Activated CD4-positive, alpha-beta T cell treated with anti-CD3 and anti-CD28 coated beads for 48 hours (primary cell): ENCODE measurements around the gene SMKR1.
"Not testable (repeated sequence)": the region's sequence is repeated elsewhere in the genome, so short reads cannot be mapped to it uniquely, and the experiment has no call there.

ENCODE experiments used
- DNase-seq: peaks from one replicate; pipeline ENCODE4 v3.0.0-alpha.2; 2020

SMKR1 gene

DNA sequence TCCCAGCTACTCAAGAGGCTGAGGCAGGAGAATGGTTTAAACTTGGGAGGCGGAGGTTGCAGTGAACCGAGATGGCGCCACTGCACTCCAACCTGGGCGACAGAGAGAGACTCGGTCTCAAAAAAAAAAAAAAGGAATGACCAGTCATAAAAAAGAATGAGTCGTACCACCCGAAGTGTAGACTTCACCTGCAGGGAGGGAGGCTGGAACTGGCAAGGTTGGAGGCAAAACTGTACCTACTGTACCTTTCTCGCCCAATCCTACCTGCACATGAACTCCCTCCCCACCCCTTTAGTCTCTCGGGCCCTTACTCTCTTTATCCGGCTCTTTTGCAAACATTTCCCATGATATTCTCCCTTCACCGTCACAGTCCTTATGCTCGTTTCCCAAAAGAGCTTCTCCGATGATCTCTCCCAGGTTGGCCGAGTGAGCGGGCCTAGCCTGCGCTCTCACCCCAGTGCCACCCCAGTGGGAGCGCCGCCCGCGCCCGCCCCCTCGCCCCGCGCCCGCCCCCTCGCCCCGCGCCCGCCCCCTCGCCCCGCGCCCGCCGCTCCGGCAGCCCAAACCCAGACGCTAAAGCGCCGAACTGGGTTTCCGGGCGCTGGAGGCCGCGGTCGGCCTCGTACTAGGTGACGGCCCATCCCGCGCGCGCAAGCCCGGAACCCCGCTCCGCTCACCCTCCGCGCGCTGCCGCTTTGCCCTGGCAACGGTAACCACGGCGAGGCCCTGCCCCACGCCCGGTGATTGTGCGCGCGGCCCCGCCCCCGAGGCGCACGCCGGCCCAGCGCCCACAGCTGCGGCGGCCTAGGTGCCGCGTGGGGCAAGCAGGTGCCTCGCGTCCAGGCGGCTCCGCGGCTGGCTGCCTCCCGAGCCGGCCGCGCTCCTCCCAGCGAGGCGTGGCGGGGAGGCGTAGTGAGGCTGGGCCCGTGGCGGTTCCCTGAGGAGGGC is at the start of gene SMKR1:
Gene SMKR1 (plus strand): TSS at position 772 of the 948 bp plus-strand sequence. CDS start 294 bp downstream, outside the sequence.
- peak; percentile 90 for DNase-seq

DNA sequence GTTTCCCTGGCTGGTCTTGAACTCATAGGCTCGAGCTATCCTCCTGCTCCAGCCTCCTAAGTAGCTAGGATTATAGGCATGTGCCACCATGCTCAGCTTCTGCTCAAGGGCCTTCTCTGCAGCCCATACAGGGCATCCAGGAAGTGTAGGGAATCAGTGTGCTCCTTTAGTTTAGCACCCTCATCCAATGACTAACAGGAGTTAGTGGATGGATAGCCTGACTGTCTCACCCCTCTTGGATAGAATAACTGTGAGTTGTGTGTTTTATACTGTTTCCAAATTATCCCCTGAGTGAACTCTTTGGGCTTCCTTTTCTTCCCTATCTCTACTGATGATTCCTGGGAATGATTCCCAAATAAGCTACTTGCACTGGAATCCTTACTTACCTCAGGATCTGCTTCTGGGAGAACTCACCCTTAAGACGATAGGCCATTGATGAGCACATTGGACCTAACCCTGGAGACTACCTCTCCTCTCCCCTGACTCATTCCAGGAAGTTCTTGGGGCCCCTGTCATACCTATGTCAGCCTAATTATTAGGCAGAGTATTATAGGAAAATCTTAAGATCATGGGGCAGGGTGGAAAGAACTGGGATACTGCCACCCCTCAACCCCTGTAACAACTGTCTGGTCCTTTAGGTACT is 49.6 kb upstream of the SMKR1 start:
- no peak for DNase-seq

DNA sequence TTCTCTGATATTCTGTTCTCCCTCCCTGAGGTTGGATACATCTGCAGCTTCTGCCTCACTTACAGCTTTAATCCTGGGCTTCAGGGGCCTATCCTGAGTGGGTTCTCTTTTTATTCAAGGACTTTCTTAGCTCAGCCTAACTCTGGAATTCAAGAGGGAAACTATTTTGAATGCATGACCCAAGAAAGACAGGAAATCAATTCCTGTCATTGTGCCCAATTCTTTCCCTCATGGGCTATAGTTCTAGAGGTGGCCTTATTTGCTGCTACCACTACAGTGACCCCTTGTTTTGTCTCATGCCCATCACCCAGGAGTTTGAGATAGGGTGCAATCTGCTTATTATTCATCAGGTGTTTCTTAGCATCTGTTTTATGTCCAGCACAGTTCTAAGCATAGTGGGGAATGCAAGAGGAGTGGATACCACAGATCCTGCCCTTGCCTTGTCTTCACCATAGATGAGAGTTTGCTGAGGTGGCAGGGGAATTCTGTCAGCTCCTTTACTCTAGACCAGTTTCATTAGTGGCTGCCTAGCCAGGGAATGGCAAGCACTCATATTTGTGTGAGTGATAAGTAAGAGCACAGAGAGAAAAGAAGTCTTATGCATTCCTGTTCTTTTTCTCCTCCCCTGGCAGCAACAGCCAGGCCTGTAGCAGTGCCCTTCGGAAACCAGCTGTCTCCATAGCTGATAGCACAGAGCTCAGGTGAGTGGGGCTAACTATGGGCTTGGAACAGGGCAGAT is 48.7 kb upstream of the SMKR1 start:
- DNase-seq = no peak

DNA sequence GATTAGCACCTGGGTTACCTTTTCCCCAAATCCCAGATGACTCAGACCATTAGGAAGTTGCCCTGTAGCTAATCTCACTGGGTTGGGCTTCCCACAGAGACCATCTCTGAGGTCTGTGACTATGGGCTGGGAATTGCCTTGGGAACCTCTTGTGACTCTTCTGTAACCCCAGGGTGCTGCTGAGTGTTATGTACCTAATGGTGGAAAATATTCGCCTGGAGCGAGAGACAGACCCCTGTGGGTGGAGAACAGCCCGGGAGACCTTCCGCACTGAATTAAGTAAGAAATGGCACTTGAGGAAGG is 48.1 kb upstream of the SMKR1 start:
- no peak for DNase-seq

DNA sequence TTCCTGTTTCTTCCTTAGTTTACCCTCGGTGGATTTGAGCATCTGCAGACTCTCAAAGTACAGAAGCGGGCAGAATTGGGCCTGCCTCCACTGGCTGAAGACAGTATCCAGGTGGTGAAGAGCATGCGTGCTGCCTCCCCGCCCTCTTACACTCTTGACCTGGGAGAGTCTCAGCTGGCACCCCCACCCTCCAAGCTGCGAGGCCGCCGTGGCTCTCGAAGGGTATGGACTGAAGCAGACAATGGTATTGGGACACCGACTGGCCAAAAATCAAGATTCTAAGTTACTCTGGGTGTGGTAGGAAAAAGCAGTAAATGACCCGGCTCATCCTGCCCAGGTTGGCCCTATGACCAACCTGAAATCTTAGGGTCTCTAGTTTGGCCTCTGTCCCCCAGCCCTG is 45.9 kb upstream of the SMKR1 start:
- DNase-seq = no peak

DNA sequence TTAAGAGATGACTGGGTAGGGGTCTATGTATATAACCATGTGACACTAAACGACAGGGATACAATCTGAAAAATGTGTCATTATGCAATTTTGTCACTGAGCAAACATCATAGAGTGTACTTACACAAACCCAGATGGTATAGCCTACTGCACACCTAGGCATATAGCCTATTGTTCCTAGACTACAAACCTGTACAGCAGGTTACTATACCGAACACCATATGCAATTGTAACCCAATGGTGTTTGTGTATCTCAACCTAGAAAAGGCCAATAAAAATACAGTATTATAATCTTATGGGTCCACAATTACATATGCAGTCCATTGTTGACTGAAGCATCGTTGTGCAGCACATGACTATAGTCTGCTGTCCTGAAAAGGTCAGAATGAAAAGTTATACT is 45.2 kb upstream of the SMKR1 start:
- no peak for DNase-seq

DNA sequence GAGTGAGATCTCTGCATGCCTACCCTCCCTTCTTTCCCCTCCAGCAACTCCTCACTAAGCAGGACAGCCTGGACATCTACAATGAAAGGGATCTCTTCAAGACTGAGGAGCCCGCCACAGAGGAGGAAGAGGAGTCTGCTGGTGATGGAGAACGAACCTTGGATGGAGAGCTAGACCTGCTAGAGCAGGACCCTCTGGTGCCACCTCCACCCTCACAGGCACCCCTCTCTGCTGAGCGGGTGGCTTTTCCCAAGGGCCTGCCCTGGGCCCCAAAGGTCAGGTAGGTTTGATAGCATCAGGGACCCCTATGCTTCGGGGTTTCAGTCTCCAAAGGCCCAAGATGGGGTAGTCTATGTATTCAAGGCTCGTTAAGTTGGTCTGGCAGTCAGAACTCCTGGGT is 44.2 kb upstream of the SMKR1 start:
- DNase-seq = no peak

DNA sequence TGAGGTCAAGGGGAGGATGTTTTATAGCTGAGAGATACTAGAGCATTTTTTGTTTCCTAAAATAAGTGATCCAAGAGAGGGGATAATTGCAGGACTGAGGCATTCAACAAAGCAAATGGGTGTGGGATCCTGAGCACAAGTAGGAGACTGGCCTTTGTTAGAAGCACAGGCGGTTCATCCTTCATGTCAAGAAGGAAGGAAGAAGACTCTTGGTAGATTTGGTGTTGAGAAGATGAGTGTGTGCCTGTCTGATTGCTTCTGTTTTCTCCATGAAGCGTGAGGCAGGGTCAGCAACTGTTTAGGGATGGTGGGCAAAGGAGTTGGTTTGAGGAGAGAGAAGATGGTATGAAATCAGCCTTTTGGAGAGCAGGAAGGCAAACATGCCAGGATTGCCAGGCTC is 40.5 kb upstream of the SMKR1 start:
- no peak for DNase-seq

DNA sequence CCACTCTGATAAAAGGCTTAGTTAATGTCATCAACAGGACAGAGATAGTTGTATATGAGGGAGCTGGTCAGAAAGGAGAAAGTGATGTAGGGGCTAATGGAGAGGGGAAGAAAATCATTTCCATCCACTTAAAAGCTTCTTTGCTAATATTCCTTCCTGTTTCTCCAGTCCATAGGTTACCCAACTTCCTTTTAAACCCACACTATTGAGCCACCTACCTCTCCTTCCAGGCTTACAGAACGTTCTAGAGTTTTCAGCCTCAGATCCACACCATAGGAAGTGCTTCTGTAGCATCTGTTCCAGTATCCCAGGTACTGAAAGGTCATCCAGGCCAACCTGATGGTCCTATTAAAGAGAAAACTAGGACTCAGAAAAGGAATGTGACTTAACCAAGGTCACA is 39.9 kb upstream of the SMKR1 start:
- DNase-seq = no peak

DNA sequence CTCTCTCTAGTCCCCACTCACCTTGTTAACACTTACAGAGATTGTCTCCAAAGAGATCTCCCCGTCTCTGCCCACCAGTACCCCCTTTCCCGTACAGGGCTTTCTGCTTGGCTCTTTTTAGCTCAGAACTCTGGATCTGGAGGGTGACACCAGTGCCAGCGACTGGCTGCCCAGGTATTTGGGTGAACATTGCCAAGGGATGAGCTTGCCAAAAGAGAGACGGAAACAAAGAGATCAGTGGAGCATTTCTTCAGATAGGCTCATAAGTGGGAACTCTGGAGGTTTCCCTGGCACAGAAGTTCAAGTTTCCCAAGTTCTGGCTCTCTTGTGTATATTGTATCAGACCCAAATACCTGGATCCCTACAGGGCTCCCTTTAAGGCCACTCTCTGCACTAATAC is 38.1 kb upstream of the SMKR1 start:
- no peak for DNase-seq

DNA sequence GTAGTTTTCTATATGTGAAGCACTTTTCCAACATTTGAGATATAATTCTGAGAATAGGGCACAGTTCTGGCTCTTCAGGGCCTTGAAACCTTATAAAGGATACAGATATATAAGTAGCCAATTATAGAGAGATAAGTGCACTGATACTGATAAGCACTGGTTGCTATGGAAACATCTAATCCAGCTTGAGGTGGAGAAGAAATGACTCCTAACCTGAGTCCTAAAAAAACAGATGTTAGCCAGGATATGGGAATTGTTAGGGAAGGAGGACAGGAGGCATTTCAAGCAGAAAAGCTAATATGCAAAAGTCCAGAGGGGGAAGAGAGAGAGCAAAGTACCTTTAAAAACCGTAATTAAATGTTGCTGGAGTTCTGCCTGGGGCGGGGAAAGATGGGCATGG is 37.3 kb upstream of the SMKR1 start:
- DNase-seq = no peak

DNA sequence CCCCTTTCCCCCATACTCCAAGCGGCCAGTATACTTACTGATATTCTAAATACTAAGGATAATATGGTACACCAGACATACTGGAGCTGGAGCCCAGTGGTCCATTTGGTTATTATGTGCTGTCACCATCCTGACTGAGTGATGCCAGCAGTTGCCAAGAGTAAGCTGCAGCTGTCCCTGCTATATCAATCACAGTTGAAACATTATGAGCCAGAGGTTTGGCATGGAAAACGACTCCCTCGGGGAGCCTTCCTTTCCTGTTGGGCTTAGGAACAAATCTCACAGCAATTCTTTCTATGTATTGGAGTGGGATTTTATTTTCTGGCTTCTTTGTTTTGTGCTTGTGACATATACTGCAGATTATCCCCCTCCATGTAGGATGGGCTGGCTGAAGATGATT is 35.5 kb upstream of the SMKR1 start:
- DNase-seq = no peak

DNA sequence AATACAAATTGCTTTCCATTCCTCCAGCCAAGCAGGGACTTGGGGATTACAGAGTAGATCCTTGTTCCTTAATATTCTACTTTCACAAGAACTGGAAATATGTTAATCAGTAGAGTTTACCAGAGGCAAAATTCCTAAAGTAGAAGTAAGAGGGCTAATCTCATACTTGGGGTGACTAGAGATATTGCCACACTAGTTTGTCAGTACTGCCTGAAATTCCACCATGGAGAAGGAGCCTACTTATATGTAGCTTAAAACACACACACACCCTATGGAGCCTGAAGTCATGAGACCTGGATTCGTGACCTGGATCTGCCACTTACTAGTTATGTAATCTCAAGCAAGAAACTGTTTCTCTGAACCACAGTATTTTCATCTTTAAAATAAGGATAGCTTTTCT is 34.2 kb upstream of the SMKR1 start:
- DNase-seq = no peak

DNA sequence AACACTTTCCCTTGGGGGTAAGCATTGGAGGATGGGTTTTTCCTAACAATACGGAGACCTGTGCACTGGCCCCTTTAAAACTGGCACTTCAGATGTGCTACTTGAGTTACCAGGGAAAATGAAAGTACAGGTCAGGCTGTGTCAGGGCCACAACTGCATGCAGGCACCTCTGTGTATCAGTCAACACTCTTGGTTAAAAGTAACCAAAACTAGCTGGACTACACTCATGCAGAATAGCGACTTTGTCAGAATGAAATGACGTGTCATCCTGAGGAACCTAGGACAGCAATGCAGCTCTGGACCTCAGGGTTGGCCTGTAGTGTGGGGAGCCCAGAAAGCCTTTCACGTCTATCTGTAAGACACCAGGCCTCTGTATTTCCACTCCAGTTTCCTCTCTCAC is 33.8 kb upstream of the SMKR1 start:
- peak; percentile 6 for DNase-seq

DNA sequence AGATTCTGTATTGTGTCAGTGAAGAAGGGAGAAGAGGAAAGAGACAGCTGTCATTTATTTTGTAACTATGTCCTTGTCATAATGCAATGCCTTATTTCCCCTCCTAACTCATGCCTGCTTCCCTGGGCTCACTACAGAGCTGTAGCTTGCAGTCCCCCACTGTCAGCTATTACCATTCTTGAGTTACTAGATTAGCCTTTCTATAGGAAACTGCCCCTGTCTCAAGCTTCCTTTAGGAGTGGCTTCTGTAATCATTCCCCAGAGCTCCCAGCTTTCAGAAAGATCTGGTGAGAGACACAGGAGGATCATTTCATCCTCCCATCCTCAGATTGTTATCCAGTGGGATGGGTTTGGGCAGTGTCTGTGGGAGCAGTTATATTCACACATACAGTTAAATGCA is 32.4 kb upstream of the SMKR1 start:
- DNase-seq = no peak

DNA sequence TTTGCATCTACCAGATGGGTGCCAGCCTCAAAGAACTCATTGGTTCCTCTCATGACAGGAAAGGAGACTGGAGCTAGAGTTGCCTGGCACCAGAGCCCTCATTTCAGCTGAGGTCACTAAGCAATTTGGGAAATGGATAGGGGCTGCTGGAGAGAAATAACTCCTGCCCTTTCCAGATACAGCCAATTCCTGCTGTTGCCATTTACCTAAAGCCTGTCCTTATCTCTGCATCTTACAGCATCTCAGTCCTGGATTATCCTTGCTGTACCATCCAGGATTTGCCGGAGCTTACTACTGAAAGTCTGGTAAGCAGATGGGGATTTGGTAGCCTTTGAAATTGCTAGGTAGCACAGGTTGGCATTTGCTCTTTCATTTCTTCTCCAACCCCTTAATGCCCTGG is 31.9 kb upstream of the SMKR1 start:
- DNase-seq = no peak

DNA sequence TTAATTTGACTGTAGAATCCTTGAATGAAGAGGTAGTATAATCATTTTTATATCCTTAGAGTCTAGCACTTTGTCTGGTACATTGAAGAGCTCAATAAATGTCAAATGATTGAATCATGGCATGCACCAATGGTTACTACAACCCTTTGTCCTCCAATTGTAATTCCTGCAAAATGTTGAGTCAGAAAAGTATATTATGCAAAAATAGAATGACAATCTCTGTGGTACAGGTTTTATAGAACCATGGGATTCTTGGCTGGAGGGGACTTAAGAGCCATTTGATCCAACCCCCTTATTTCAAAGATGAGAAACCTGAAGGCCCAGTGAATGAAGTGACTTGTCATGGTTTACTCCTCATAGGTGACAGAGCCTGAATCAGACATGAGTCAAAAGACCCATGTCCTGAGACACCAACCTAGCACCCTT is 30.9 kb upstream of the SMKR1 start:
- DNase-seq = no peak

DNA sequence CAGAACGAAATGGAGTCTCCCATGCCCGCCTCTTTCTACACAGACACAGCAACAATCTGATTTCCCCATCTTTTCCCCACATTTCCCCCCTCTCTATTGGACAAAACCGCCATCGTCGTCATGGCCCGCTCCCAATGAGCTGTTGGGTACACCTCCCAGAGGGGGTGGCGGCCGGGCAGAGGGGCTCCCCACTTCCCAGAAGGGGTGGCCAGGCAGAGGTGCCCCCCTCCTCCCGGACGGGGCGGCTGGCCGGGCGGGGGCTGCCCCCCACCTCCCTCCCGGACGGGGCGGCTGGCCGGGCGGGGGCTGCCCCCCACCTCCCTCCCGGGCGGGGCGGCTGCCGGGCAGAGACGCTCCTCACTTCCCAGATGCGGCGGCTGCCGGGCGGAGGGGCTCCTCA is 26.4 kb upstream of the SMKR1 start:
- not testable (repeated sequence) for DNase-seq

DNA sequence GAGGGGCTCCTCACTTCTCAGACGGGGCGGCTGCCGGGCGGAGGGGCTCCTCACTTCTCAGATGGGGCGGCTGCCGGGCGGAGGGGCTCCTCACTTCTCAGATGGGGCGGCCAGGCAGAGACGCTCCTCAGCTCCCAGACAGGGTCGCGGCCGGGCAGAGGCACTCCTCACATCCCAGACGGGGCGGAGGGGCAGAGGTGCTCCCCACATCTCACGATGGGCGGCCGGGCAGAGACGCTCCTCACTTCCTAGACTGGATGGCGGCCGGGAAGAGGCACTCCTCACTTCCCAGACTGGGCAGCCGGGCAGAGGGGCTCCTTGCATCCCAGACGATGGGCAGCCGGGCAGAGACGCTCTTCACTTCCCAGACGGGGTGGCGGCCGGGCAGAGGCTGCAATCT is 25.9 kb upstream of the SMKR1 start:
- not testable (repeated sequence) for DNase-seq

DNA sequence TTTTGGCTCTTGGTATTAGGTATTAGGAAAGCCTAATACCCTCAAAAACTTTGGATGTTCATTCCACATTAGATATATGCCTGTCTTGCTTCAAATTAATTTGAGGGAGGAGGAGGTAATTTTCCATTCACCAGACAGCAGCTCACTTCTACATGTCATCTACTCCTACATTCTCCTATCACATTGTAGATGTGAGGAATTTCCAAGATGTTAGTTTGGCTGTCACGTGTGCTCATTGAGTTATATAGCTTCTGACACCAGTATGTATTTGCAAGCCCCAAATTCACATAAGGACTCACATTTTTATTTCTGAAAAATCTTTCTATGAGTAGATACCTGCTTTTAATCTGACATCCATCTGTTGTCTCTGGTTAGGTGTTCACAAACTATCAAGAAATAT is 22.5 kb upstream of the SMKR1 start:
- DNase-seq = no peak

DNA sequence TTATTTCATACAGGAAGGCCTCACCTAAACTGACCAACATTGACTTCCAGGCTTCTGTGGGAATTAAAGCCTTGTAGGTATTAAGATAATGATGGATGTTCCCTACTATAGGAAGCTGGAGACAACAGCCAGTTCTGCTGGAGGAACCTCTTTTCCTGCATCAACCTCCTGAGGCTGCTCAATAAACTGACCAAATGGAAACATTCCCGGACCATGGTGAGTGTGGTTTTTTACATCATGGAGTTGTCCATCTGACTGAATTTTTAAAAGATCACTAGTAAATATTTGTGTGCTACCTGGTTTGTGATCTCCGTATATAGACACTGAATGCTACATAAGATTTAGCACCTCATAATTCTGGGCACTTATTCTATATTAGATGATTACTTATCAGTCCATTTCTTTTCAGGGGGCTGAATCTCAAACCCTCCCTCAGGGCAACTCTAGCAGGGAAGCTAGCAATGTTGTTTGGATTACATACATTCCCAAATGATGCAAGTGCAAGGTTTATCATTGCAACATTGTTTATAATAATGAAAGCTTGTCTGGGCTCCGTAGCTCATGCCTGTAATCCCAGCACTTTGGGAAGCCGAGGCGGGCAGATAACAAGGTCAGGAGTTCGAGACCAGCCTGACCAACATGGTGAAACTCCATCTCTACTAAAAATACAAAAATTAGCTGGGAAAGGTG is 21.5 kb upstream of the SMKR1 start:
- no peak for DNase-seq

DNA sequence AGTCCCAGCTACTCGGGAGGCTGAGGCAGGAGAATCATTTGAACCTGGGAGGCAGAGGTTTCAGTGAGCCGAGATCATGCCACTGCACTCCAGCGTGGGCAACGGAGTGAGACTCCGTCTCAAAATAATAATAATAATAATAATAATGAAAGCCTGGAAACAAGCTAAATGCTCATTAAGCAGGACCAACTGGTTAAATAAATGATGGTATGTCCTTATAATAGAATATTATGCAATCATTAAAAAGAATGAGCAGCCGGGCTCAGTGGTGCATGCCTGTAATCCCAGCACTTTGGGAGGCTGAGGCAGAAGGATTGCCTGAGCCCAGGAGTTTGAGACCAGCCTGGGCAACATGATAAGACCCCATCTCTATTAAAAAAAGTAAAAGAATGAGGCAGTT is 21.0 kb upstream of the SMKR1 start:
- not testable (repeated sequence) for DNase-seq

DNA sequence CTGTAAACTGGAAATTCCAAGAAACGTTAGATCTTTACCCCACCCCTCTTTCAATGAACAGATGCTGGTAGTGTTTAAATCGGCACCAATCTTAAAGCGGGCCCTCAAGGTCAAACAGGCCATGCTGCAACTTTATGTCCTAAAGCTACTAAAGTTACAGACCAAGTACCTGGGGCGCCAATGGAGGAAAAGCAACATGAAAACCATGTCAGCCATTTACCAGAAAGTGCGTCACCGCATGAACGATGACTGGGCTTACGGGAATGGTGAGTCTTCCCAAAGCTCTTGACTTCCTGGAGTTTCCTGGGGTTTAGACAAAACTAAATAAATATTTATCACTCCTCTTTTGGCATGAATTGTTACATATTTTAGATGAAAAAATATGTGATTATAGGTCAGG is 19.6 kb upstream of the SMKR1 start:
- DNase-seq = no peak
